Measurements from ENCODE around the gene FNIP2. TPM values are rescaled to one million over a fixed set of nuclear protein-coding genes. Genes with fewer than 3 reads are reported as not detected.
"Not testable (repeated sequence)": the region's sequence is repeated elsewhere in the genome, so short reads cannot be mapped to it uniquely, and the experiment has no call there.

FNIP2 gene
- total RNA-seq, 2 experiments from 2014 or later: 10.1 to 11.3 TPM

- CTCF ChIA-PET: no interaction called here
- DNase-seq: no peak
- Mint-ChIP-seq H3K27me3 (ENCODE audit: low read depth) (no peaks in the 10 kb centered on the region), H3K9me3 (peaks cover 4% of the 10 kb centered on the region), H3K36me3 (ENCODE audit: low read depth) (peaks cover 48% of the 10 kb centered on the region), H3K4me1 (ENCODE audit: low read depth) (peaks cover 2% of the 10 kb centered on the region), H3K27ac (no peak overlapping the region), H3K4me3 (no peak overlapping the region)
- intact Hi-C loops (cut with micrococcal nuclease): loop anchor here (1.0 kb wide), 1 partner anchor 279 kb away; no protein-coding TSS in a partner anchor
Observed at GRCh38 chr4:158895797-158896576, 127.2 kb downstream of the FNIP2 start.

GRCh38 chr4:158896577-158897238 lies 127.9 kb downstream of the FNIP2 start:
- CTCF ChIA-PET, DNase-seq, H3K4me3 Mint-ChIP-seq: not testable (repeated sequence)

GRCh38 chr4:158900408-158900807 lies 131.6 kb downstream of the FNIP2 start:
- H3K4me3 Mint-ChIP-seq; CTCF ChIA-PET; H3K27ac Mint-ChIP-seq; DNase-seq; intact Hi-C loops (cut with micrococcal nuclease); H3K9me3 Mint-ChIP-seq; H3K27me3 Mint-ChIP-seq (ENCODE audit: low read depth); H3K4me1 Mint-ChIP-seq (ENCODE audit: low read depth): not testable (repeated sequence)
- peaks cover 60% of the 10 kb centered on the region for H3K36me3 Mint-ChIP-seq (ENCODE audit: low read depth)

More at GRCh38 chr4:158896577-158897238, 127.9 kb downstream of the FNIP2 start:
- peaks cover 54% of the 10 kb centered on the region for H3K36me3 Mint-ChIP-seq (ENCODE audit: low read depth)
- H3K9me3 Mint-ChIP-seq; H3K4me1 Mint-ChIP-seq (ENCODE audit: low read depth); H3K27ac Mint-ChIP-seq; H3K27me3 Mint-ChIP-seq (ENCODE audit: low read depth): not testable (repeated sequence)
- intact Hi-C loops (cut with micrococcal nuclease): loop anchor here (1.0 kb wide), 1 partner anchor 279 kb away; no protein-coding TSS in a partner anchor

GRCh38 chr4:158902280-158903078 lies 133.7 kb downstream of the FNIP2 start:
- H3K9me3 Mint-ChIP-seq; intact Hi-C loops (cut with micrococcal nuclease); H3K27me3 Mint-ChIP-seq (ENCODE audit: low read depth); H3K4me3 Mint-ChIP-seq; CTCF ChIA-PET; H3K27ac Mint-ChIP-seq: not testable (repeated sequence)
- Mint-ChIP-seq H3K36me3 (ENCODE audit: low read depth) (peaks cover 46% of the 10 kb centered on the region), H3K4me1 (ENCODE audit: low read depth) (peaks cover 11% of the 10 kb centered on the region)
- peak; percentile 22 for DNase-seq

- H3K9me3 Mint-ChIP-seq: peaks cover 4% of the 10 kb centered on the region
- intact Hi-C loops (cut with micrococcal nuclease): no loop called here
- no peak overlapping the region for H3K4me3 Mint-ChIP-seq
- H3K36me3 Mint-ChIP-seq (ENCODE audit: low read depth): peaks cover 40% of the 10 kb centered on the region
- no peaks in the 10 kb centered on the region for H3K27me3 Mint-ChIP-seq (ENCODE audit: low read depth)
- CTCF ChIA-PET: interaction anchor here (0.7 kb wide), 1 partner anchor 101 kb away, joined by 4 read pairs; no protein-coding TSS in a partner anchor
- H3K4me1 Mint-ChIP-seq (ENCODE audit: low read depth): peaks cover 11% of the 10 kb centered on the region
- no peak overlapping the region for H3K27ac Mint-ChIP-seq
- no peak for DNase-seq
Observed at GRCh38 chr4:158903079-158903456, 134.2 kb downstream of the FNIP2 start.

GRCh38 chr4:158903472-158904043 lies 134.7 kb downstream of the FNIP2 start:
- DNase-seq: no peak
- Mint-ChIP-seq H3K4me1 (ENCODE audit: low read depth) (peaks cover 11% of the 10 kb centered on the region), H3K27me3 (ENCODE audit: low read depth) (no peaks in the 10 kb centered on the region), H3K4me3 (no peak overlapping the region), H3K36me3 (ENCODE audit: low read depth) (peaks cover 35% of the 10 kb centered on the region), H3K27ac (no peak overlapping the region), H3K9me3 (no peaks in the 10 kb centered on the region)
- CTCF ChIA-PET: interaction anchor here (0.7 kb wide), 1 partner anchor 101 kb away, joined by 4 read pairs; no protein-coding TSS in a partner anchor
- intact Hi-C loops (cut with micrococcal nuclease): no loop called here

GRCh38 chr4:158904815-158905214 lies 136.0 kb downstream of the FNIP2 start:
- no peaks in the 10 kb centered on the region for H3K9me3 Mint-ChIP-seq
- peaks cover 11% of the 10 kb centered on the region for H3K4me1 Mint-ChIP-seq (ENCODE audit: low read depth)
- H3K27ac Mint-ChIP-seq: no peak overlapping the region
- no peaks in the 10 kb centered on the region for H3K27me3 Mint-ChIP-seq (ENCODE audit: low read depth)
- peaks cover 30% of the 10 kb centered on the region for H3K36me3 Mint-ChIP-seq (ENCODE audit: low read depth)
- no peak for DNase-seq
- CTCF ChIA-PET: interaction anchor here (1.0 to 2.1 kb wide), 2 partner anchors 10 to 197 kb away, joined by 3 to 7 read pairs; no protein-coding TSS in a partner anchor
- intact Hi-C loops (cut with micrococcal nuclease): no loop called here
- no peak overlapping the region for H3K4me3 Mint-ChIP-seq

- DNase-seq: peak; percentile 16
- H3K27me3 Mint-ChIP-seq (ENCODE audit: low read depth): no peaks in the 10 kb centered on the region
- peaks cover 21% of the 10 kb centered on the region for H3K36me3 Mint-ChIP-seq (ENCODE audit: low read depth)
- intact Hi-C loops (cut with micrococcal nuclease): no loop called here
- no peaks in the 10 kb centered on the region for H3K9me3 Mint-ChIP-seq
- H3K4me1 Mint-ChIP-seq (ENCODE audit: low read depth): peaks cover 8% of the 10 kb centered on the region
- CTCF ChIA-PET: interaction anchor here (0.7 to 2.1 kb wide), 4 partner anchors 9 to 549 kb away, joined by 3 to 7 read pairs (median 4); no protein-coding TSS in a partner anchor
- H3K4me3 Mint-ChIP-seq: no peak overlapping the region
- peak overlapping the region; percentile 6 for H3K27ac Mint-ChIP-seq
Observed at GRCh38 chr4:158906073-158906472, 137.2 kb downstream of the FNIP2 start.

- CTCF ChIA-PET: no interaction called here
- Mint-ChIP-seq H3K9me3 (no peaks in the 10 kb centered on the region), H3K4me1 (ENCODE audit: low read depth) (peaks cover 2% of the 10 kb centered on the region), H3K4me3 (no peak overlapping the region), H3K27me3 (ENCODE audit: low read depth) (no peaks in the 10 kb centered on the region), H3K36me3 (ENCODE audit: low read depth) (peaks cover 4% of the 10 kb centered on the region), H3K27ac (no peak overlapping the region)
- intact Hi-C loops (cut with micrococcal nuclease): no loop called here
- DNase-seq: no peak
Observed at GRCh38 chr4:158912390-158912789, 143.6 kb downstream of the FNIP2 start.

- Mint-ChIP-seq H3K27ac (no peak overlapping the region), H3K9me3 (no peaks in the 10 kb centered on the region), H3K27me3 (ENCODE audit: low read depth) (no peaks in the 10 kb centered on the region), H3K4me3 (no peak overlapping the region), H3K36me3 (ENCODE audit: low read depth) (peaks cover 4% of the 10 kb centered on the region), H3K4me1 (ENCODE audit: low read depth) (peaks cover 2% of the 10 kb centered on the region)
- intact Hi-C loops (cut with micrococcal nuclease): no loop called here
- CTCF ChIA-PET: no interaction called here
- DNase-seq: no peak
Observed at GRCh38 chr4:158912806-158913205, 144.0 kb downstream of the FNIP2 start.

- no peaks in the 10 kb centered on the region for H3K27me3 Mint-ChIP-seq (ENCODE audit: low read depth)
- intact Hi-C loops (cut with micrococcal nuclease): no loop called here
- no peaks in the 10 kb centered on the region for H3K9me3 Mint-ChIP-seq
- CTCF ChIA-PET: interaction anchor here (0.6 kb wide), 2 partner anchors 100 to 265 kb away, joined by 3 read pairs; no protein-coding TSS in a partner anchor
- H3K4me3 Mint-ChIP-seq: no peak overlapping the region
- peaks cover 2% of the 10 kb centered on the region for H3K4me1 Mint-ChIP-seq (ENCODE audit: low read depth)
- no peak overlapping the region for H3K27ac Mint-ChIP-seq
- peaks cover 4% of the 10 kb centered on the region for H3K36me3 Mint-ChIP-seq (ENCODE audit: low read depth)
- no peak for DNase-seq
Observed at GRCh38 chr4:158913766-158914165, 144.9 kb downstream of the FNIP2 start.

GRCh38 chr4:158914218-158914617 lies 145.4 kb downstream of the FNIP2 start:
- peaks cover 4% of the 10 kb centered on the region for H3K36me3 Mint-ChIP-seq (ENCODE audit: low read depth)
- H3K4me3 Mint-ChIP-seq: no peak overlapping the region
- intact Hi-C loops (cut with micrococcal nuclease): no loop called here
- CTCF ChIA-PET: interaction anchor here (0.6 to 1.5 kb wide), 2 partner anchors 9 to 265 kb away, joined by 3 to 7 read pairs; no protein-coding TSS in a partner anchor
- no peaks in the 10 kb centered on the region for H3K27me3 Mint-ChIP-seq (ENCODE audit: low read depth)
- no peaks in the 10 kb centered on the region for H3K9me3 Mint-ChIP-seq
- no peak overlapping the region for H3K27ac Mint-ChIP-seq
- H3K4me1 Mint-ChIP-seq (ENCODE audit: low read depth): peaks cover 2% of the 10 kb centered on the region
- DNase-seq: no peak
